GM19328 (cell line): Measurements from ENCODE around the gene SEPTIN6.
A peak's percentile ranks its signal among the peaks of the same experiment; 100 is the strongest.

Source experiments
- ATAC-seq: cut with Tn5 transposase; IDR thresholded peaks from one replicate; pipeline ENCODE4 v1.9.1; 2021; ENCODE audit warnings: mild to moderate bottlenecking, moderate library complexity; ENCODE audit not compliant: unreplicated experiment

Gene SEPTIN6

DNA sequence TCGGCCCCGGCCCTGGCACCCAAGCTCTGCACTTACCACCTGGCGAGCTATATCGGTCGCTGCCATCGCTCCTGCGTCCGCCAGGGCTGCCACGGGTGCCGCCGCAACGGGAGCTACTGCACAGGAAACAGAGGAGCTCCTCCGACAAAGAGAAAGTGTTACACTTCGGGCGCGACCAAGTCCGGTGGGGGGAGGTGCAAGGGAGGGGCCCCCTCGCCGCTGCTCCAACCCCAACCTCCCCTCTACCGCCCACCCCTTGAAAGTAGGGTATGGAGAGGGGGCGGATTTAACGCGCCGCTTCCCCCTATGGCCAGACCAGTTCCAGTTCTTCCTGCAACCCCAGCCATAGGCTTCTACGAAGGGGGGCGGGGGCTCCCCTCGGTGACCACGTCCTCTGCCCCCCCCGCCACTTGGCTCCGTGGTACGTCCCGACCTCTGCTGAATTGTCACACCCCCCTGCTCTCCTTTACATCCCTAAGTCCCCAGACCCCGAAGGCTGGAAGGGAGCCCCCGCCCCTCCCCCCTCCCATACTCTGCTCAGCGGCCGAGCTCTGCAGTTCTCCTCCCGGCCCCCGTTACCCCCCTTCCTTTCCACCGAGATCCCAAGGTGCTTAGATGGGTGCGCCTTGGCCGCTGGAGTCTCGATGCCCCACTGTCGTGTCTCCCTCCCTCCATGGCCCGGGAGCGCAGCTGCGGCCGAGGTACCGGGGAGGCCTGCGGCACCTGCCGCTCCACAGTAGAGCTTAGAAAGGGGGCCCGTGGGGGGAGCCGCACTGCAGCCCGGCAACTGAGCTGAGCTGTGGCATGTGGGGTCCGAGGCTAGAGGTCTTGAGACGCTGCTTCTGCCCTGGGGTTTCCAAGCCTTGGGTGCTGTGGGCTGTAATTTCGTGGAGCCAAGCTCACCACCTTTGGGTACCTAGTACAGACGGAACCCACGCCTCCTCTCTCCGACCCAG lies at the start of gene SEPTIN6:
Gene SEPTIN6, minus strand, starts transcription at position 129 of the 956 bp plus-strand sequence. Its CDS starts 63 bp downstream, at position 66.
- peak; percentile 55 for ATAC-seq

DNA sequence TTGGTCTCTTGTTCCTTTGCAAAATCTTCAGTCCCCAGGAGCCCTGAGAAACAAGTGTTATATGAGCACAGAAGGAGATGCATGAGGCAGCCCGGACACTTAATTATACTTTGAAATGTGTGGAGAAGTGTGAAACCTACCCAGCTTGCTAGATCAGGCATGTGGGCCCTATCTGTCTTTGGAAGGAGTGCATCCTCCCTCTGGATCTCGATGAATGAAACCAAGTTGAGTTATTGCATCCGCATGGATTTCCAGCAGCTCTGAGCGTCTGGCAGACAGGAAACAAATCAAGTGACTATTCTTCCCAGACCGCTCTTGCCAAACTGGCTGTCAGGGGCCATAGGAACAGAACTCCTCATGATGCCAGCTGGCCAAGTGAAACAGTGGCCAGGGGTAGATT lies 45.8 kb upstream of the SEPTIN6 start:
- ATAC-seq, result no peak

DNA sequence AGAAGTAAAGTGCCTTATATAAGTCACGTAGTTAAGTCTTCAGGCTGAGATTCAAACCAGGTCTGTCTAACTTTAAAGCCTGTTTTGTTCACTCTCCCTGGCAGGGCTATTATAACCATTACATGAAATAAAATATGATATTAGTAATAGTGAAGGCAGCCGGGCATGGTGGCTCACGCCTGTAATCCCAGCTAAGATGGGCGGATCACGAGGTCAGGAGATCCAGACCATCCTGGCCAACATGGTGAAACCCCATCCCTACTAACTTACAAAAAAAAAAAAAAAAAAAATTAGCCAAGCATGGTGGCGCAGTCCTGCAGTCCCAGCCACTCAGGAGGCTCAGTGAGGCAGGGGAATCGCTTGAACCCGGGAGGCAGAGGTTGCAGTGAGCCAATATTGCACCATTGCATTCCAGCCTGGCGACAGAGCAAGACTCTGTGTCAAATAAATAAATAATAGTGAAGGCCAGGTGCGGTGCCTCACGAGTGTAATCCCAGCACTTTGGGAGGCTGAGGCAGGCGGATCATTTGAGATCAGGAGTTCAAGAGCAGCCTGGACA lies 43.3 kb upstream of the SEPTIN6 start:
- no peak for ATAC-seq

GRCh38 chrX:119735467-119735866 lies 42.5 kb upstream of the SEPTIN6 start:
- ATAC-seq, result no peak

GRCh38 chrX:119734897-119735339 lies 42.0 kb upstream of the SEPTIN6 start:
- ATAC-seq, result no peak

GRCh38 chrX:119729408-119730201 lies 36.6 kb upstream of the SEPTIN6 start:
- no peak for ATAC-seq

- ATAC-seq, result no peak
Measured at GRCh38 chrX:119728487-119728886, 35.5 kb upstream of the SEPTIN6 start.

DNA sequence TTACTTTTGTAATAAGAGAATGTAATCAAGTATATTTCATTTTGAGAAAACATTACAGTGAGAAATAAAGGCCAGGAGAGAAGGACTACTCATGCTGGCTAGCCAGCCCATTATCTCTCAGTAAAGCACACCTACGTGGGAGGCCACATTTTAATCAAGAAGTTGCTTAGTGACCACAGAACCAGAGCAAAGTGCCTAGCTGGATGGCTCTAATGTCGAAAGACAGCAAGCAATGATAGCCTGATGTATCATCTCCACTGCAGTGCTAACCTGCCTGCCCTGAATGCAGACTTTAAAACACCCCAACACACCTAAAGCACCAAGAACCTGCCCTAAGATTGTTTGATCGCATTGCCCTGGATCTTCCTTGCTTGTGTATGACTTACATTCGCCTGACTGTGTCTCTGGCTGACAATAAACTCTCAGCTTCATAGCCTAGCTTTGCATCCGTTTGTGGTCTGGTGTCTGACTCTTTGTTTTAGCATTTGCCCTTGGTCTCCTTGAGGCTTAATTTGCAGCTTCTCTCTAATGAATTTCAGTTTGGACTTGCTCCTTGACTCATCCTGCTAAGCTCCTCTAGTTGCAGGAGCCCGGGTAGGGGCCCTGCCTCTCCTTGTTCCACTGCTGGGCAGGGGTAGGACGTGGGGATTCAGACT lies 34.1 kb upstream of the SEPTIN6 start:
- ATAC-seq, result no peak

GRCh38 chrX:119721926-119722325 lies 29.0 kb upstream of the SEPTIN6 start:
- ATAC-seq, result no peak

GRCh38 chrX:119721487-119721886 lies 28.5 kb upstream of the SEPTIN6 start:
- ATAC-seq, result no peak

DNA sequence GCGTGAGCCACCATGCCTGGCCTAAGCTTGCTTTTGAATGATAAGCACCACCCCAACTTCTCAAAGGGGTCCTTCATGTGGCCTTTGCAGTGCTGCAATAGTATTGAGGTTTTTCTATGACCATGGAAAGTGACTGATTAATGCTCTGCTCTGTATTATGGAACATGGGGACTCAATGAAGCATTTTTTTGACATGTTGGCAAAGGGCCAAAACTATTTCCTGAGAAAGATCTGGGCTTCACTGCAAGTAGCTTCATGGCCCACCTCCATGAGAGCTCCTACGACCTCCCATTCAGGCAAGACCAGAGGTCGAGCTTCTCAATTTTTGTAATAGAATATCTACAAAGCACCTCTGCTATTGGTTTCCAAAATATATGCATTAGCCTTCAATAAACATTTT lies 16.7 kb upstream of the SEPTIN6 start:
- no peak for ATAC-seq

- ATAC-seq, result no peak
Measured at GRCh38 chrX:119708936-119709335, 16.0 kb upstream of the SEPTIN6 start.

GRCh38 chrX:119706616-119707015 lies 13.6 kb upstream of the SEPTIN6 start:
- ATAC-seq, result no peak

GRCh38 chrX:119698845-119699244 lies 5.9 kb upstream of the SEPTIN6 start:
- no peak for ATAC-seq

DNA sequence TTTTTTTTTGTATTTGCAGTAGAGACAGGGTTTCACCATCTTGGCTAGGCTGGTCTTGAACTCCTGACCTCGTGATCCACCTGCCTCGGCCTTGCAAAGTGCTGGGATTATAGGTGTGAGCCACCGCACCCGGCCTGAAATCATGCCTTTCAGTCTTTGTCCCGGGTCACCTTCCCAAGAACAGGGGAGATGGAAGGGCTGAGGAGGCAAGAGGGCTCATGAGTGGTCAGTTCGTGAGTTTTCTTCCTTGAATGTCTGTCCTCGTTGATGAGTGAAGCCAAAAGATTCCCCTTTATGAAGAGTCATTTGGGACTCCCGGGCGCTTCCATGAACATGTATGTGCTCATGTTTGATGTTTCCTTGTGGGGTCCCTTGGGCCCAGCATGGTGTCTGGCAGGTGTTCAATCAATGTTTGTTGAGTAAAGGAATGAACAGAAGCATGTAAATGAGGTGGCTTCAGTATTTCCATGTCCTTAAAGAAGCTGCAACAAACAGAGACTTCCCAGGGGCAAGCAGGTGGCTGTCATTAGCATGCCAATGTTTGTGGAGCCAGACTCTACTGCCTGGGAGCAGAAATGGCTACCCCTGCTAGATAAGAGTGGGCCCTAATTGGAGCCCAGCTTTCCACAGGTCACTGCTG lies 3.4 kb upstream of the SEPTIN6 start:
- ATAC-seq, result no peak

GRCh38 chrX:119695535-119696050 lies 2.6 kb upstream of the SEPTIN6 start:
- no peak for ATAC-seq

GRCh38 chrX:119694601-119695534 lies 1.9 kb upstream of the SEPTIN6 start:
- ATAC-seq, result no peak

DNA sequence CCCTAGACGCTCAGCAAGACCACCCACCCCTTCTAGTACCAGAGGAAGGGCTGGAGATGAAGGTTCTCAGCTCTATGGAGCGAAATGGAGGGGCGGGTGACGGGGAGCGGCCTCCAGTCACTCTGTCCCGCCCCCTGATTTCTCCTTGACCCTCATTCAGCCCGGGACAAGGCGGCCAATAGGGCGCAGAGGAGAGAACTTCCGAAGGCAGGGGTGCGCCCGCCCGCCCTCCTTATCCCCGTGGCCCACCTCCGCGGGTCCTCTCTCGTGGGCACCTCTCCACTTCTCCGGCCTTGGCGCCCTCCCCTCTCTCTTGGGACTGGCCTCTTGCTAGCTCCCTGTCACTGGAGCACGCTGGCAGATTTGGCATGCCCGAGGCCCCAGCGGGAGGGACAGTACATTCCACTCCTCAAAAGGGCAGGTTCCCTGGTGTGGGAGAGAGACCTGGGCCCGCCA lies 1.1 kb upstream of the SEPTIN6 start:
- ATAC-seq, result no peak
